ENCODE data around the gene ZDHHC11B. TPM values are rescaled to one million over a fixed set of nuclear protein-coding genes. Genes with fewer than 3 reads are reported as not detected.
"Not testable (repeated sequence)": the region's sequence is repeated elsewhere in the genome, so short reads cannot be mapped to it uniquely, and the experiment has no call there.

Gene ZDHHC11B
- total RNA-seq, 1 donor: 1.6 TPM

DNA sequence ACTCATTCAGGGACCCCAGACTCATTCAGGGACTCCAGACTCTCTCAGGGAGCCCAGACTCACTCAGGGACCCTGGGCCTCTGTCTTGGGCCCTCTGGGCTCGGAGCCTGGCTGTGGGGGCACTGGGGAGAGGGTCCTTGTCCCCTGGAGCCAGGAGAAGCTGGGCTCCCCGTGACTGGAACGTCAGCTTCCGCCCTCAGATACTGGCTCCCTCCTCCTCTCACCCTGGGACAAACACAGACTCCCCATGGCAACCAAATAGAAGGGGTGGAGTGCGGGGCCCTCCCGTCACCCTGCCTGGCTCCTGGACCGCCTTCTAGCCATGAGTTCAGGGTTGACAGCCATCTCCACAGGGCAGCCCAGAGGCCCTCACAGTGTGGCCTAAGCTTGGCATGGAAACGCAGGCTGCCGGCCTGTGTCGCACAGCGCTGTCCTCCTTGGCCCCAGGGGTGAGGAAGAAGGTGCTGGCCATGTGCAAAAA is 27.6 kb downstream of the ZDHHC11B start:
- no peak for DNase-seq (ENCODE audit: low read depth in 2 of 3, low spot score in 2 of 3)

DNA sequence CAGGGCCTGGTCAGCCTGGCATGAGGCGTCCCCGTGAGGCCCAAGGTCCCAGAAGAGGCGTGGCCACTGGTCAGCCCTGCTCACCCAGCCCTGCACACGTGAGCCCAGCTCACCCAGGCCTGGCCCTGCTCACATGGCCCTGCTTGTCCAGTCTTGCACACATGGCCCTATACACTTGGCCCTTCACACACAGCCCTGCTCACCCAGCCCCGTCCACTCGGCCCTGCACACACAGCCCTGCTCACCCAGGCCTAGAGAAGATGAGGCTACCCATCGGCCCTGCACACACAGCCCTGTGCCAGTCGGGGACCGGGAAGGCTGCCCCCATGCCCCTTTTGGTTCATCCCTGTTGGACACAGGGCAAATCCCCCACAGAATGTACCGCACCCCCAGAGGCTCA is 28.4 kb downstream of the ZDHHC11B start:
- DNase-seq (ENCODE audit: low read depth in 2 of 3, low spot score in 2 of 3): no peak

DNA sequence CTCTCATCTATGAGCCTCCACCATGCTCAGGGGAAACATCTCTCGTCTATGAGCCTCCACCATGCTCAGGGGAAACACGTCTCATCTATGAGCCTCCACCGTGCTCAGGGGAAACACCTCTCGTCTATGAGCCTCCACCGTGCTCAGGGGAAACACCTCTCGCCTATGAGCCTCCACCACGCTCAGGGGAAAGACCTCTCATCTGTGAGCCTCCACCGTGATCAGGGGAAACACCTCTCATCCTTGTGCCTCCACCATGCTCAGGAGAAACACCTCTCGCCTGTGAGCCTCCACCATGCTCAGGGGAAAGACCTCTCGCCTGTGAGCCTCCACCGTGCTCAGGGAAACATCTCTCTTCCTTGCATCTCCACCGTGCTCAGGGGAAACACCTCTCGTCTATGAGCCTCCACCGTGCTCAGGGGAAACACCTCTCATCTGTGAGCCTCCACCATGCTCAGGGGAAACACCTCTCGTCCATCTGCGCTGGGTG is 30.3 kb downstream of the ZDHHC11B start:
- DNase-seq (ENCODE audit: low read depth in 2 of 3, low spot score in 2 of 3): not testable (repeated sequence)

DNA sequence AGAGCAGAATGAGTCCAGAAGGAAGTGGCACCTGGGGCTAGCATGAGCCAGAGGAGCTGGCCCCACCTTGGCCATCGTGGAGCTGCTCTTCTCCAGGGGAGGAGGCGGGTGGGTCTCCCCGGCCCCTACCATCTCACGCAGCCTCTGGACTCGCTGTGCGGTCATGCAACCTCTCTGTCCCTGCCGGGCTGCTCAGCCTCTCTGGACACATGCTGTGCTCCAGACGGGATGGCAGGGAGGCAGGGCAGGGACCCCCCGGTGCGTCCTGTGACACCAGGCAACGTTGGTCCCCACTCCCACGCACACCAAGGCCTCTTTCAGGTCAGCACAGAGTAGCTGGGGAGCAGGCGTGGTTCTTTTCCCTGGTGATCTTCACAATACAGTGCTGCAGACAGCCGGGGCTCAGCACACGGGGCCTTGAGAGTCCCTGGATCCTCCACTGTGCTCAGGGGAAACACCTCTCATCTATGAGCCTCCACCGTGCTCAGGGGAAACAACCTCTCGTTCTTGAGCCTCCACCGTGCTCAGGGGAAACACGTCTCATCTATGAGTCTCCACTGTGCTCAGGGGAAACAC is 30.9 kb downstream of the ZDHHC11B start:
- DNase-seq (ENCODE audit: low read depth in 2 of 3, low spot score in 2 of 3): not testable (repeated sequence)

DNA sequence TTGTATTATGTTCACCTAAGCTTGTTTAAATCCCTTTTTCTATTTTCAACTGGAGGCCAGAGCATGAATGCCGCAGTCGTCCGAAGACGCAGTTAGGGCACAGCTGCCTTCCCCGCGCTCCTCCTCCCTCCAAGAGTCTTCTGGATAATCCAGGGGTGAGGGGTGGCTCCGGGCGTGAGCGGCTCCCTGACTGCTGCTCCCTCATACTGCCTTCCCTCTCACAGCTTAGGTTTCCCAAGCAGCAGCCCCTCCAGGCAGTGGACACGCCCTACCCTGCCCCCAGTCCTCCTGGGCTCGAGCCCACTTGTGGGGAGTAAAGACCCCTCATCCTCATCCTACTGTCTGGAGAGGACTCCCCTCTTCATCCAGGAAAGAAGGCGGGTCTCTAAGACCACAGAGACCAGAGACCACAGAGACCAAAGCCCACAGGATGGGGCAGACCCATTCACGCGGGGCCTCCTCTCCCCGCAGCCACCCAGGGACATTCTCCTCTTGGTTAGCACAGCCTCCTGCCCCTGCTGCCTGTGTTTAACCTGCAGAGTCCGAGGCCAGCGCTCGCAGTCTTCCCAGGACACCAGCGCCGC is 31.9 kb downstream of the ZDHHC11B start:
- DNase-seq (ENCODE audit: low read depth in 2 of 3, low spot score in 2 of 3): not testable (repeated sequence)

DNA sequence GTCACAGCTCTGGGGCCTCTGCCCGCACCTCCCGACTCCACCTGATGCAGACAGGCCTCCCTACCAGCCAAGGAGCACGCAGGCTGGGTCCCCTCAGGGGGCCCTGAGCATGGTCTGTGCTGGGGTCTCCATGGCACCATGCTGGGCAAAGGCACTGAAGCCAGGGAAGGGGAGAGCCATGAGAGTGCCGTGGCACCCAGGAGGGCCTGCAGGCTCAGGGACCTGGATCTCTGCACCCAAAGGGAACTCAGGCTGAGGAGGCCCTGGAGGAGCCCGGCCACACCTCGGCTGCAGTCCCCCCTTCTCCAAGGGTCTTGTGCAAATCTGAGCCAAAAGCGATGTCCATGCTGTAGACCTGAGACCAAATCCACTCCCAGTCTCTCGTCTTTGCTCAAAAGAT is 32.5 kb downstream of the ZDHHC11B start:
- not testable (repeated sequence) for DNase-seq (ENCODE audit: low read depth in 2 of 3, low spot score in 2 of 3)

DNA sequence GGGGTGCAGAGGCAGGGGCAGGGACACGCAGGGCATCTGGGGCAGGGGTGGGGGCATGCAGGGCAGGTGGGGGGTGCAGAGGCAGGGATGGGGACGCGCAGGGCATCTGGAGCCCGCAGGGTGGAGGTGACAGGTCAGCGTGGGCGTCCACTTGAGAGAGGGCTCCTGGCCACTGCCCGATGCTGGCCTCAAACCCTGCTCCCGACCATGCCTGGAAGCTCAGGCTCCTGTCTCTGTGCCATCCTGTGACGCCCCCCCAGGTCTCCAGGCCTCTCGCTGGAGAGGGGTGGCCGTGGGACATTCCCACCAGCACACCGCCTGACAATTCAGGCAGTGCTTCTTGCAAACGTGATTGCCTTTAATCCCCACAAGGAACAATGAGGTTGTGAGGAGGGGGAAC is 33.0 kb downstream of the ZDHHC11B start:
- no peak for DNase-seq (ENCODE audit: low read depth in 2 of 3, low spot score in 2 of 3)

DNA sequence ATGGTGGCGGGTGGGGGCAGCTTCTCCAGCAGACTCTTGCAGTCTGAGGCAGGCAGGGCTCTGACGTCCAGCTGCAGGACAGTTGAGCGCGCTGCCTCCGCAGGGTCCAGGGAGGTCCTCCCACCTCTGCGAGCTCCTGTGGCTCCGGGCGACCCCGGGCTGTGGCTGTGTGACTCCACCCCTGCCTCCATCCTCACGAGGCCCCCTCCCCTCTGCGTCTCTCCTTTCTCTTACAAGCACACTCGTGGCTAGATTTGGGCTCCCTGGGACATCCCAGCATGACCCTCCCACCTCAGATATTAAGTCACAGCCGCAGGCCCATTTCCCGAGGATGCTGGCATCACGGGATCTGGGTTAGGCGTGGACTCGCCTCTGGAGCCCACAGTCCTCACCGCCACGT is 34.3 kb downstream of the ZDHHC11B start:
- not testable (repeated sequence) for DNase-seq (ENCODE audit: low read depth in 2 of 3, low spot score in 2 of 3)

DNA sequence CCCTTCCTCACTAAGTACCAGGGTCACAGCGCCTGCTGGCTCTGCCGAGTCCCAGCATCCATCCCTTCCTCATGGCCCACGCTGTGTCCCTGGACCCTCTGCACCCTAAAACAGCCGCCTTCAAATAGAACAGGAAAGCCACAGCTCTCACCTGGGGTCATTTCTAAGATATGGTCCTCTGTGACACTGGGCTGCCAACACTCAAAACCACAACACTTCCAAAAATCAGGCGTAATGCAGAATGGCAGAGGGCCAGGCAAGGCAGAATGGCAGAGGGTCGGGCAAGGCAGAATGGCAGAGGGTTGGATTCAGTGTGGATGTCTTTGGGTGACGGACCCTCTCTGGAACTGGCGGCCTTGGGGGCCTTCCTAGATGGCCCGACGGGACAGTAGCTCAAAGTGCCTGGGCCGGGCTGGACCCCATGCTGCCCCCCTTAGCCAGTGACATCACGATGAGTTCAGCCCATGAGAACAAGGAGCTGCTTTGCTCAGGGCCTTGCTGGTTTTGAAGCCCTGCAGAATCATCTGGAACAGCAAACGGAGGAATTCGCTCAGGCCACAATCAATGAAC is 35.3 kb downstream of the ZDHHC11B start:
- DNase-seq (ENCODE audit: low read depth in 2 of 3, low spot score in 2 of 3): no peak

DNA sequence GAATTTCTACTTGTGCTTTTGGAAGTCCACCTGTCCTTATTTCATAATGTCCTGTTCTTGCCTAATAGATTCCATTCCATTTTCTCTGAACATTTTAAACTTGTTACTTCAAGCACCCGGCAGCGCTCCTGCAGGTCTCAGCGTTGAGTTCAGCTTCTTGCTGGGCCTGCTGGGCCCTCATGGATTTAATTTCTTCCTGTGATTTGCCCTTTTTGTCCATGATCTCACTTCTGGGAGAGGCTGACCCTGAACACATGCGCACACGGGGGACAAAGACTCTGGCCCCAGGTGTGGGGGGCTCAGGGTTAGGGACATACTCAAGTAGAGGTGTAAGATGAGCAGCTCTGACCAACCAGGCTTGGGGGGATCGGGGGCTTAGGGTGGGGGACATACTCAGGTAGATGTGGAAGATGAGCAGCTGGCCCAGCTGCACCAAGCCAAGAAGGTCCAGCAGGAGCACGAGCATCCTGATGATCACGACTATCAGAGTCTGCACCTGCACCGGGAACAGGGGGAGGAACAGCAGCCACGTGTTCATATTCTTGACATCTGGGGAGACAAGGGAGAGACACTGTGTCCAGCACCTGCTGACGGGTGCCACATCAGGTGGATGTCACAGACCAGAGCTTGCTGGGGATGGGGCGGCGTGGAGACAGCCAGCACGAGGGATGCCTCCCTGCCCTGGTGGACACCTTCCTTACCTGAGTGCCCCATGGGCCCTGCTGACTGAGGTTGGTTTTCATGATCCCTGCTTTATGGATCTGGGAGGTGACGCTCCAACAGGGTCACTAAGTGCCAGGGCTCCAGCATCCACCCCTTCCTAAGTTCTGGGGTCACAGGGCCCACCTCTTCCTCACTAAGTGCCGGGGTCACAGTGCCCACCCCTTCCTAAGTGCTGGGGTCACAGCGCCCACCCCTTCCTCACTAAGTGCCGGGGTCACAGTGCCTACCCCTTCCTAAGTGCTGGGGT is 36.2 kb downstream of the ZDHHC11B start:
- not testable (repeated sequence) for DNase-seq (ENCODE audit: low read depth in 2 of 3, low spot score in 2 of 3)

DNA sequence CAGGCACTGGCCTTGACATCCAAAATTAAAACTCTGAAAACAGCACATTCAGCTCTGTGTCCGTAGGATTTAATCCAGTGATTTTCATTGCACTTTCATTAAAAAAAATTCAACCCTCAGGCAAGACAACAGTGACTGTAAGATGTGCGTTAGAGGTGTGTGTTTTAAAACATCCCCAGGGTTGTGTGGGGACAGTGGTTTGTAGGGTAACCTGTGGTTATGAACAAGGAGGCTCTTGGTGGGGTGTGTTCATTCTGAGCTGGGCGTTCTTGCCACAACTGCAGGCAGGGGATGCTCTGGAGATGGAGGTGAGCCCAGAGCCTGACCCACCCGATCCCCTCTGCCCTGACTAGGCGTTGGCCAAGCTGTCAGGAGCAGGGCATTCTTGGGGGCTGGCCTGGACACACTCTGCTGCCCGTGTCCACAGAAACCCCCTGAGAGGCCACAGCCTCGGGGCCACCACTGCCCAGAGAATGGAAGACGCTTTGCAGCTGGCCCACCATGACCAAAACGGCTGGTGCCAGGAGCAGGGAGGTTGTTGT is 37.2 kb downstream of the ZDHHC11B start:
- not testable (repeated sequence) for DNase-seq (ENCODE audit: low read depth in 2 of 3, low spot score in 2 of 3)

DNA sequence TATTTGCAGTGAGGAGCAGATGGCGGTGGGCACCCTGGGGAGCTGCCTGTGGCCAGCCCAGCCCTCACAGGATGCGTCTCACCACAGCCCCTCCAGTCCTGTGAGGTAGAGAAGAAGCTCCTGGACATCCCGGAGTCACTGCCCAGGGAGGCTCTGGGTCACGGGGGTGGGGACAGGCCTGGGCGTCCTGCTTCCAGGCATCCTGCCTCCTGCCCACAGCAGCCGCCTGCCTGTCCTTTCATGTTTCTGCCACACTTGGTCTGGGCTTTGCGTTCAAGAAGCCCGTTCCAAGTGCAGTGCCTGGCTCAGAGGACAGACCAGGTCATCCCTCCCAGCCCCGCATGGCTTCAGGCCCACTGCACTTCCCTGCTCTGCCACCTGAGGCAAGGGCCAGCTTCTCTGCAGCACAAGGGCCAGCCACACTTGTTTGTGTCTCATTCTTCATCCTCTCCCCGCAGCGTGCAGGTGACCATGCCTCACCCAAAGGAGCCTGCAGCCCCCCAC is 38.2 kb downstream of the ZDHHC11B start:
- DNase-seq (ENCODE audit: low read depth in 2 of 3, low spot score in 2 of 3): no peak

DNA sequence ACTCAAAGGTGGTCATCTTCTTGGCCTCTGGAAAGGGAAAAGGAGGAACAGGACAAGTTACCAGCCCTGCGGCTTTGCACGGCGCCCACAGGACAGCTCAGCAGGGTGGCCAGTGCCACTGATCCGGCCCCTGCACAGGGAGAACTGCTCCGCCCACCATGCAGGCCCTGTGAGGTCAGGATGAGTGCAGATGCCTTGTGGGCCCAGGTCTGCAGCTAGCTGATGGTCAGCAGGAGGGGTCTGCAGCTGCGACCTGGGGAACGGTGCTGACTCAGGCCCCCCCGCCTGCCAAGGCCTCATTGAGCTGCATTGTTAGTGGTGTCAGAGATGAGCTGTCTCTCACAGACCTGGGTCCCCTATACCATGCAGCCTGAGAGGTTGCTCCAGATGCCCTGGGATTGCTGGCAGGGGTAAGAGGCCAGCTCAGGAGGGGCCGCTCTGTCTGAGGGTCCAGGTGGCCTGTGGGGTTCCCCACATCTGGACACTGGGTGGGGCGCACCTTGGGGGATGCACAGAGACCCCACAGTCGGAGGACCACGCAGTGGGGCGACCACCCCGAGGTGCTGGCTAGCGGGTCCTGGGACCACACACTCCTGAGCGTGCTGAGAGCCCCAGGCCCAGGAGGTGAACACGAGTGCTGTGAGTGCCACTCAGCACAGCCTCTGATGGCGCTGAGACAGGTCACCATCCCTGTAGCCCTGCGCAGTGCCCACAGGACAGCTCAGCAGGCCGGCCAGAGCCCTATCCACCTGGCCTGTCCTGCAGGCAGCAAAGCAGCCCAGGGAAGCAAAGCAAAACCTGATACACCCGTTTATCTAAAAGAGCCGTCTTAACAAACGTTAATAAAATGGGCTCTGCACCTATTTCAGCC is 39.0 kb downstream of the ZDHHC11B start:
- DNase-seq (ENCODE audit: low read depth in 2 of 3, low spot score in 2 of 3): not testable (repeated sequence)

DNA sequence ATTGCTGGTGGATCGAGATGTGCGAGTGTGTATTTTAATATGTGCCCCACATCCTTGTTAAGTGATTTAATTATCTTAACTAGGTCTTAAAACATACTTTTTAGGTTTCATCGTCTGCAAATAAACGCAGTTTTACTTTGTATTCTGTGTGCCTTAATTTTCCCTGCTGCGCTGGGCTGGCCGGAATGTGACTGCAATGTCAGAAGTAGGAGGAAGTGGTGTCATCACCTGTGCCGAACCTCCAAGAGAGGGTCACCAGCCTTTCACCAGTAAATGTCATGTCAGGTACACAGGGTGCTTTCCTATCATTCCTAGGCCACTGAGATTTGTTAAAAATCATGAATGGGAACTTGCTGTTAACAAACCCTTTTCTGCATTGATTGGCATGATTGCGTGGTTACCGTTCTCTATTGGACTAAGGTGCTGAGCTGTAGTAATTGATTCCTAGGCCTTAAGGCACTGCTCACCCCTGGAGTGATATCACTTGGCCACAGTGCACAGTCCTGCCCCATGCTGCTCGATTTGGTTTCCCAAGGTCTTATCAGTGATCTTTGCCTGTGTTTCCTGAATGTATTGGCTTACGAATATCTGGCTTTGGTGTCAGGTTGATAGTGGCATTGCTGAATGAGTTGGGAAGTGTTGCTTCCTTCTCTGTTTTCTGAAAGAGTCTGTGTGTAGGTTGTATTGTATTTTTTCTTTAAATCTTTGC is 40.7 kb downstream of the ZDHHC11B start:
- DNase-seq (ENCODE audit: low read depth in 2 of 3, low spot score in 2 of 3): not testable (repeated sequence)

DNA sequence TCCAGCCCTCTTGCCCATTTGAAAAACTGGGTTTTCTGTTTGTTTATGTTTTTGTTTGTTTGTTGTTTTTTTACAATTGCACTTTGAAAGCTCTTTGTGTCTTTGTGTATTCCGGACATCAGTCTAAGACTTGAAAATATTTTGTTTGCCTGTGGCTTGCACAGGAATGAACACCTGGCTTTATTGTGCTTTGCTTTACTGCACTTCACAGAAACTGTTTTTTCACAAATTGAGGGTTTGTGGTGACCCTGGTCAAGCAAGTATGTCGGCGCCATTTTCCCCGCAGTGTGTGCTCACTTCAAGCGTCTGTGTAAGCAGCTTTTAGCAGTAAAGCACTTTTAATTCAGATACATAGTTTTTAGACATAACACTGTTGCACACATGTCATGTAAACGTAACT is 42.3 kb downstream of the ZDHHC11B start:
- not testable (repeated sequence) for DNase-seq (ENCODE audit: low read depth in 2 of 3, low spot score in 2 of 3)

DNA sequence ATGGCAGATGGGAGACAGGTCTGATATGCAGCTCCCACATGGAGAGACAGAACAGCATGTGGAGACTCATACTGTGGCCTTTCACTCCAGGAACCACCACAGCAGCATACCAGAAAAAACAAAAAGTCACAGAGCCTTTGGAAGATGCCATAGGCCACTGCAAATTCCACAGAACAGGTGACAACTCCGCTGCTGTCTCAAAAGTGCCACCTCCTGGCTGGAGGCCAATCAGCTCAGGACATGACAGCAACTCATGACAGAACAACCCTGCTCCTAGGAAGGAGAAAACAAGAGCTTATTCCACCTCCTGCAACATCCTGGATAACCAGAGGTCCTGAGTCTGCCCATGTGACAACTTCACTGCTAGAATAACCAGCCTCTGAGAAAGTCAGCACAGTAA is 50.4 kb downstream of the ZDHHC11B start:
- DNase-seq (ENCODE audit: low read depth in 2 of 3, low spot score in 2 of 3): not testable (repeated sequence)

DNA sequence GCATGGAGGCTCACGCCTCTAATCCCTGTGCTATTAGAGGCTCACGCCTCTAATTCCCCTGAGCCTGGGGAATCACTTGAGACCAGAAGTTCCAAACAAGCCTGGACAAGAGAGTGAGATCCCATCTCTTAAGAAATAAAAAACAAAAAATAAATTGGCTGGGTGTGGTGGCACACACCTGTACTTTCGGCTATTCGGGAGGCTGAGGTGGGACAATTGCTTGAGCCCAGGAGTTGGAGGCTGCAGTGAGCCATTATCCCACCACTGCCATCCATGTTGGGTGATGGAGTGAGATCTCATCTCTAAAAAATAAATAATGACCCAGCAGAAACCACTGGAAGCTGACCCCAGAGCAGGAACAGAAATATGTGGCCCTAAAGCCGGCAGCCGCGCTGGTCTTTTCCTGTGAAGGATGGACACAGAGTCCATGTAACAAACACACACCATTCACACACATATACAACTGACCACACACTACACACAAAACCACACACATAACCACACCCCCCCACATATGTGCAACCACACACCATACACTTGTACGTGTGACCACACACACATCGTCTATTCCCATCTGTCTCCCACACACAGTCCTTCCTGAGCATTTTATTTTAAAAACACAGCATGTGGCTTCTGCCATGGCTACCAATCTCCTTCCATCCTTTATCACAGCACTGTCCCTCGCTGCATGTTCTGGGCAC is 51.6 kb downstream of the ZDHHC11B start:
- not testable (repeated sequence) for DNase-seq (ENCODE audit: low read depth in 2 of 3, low spot score in 2 of 3)

DNA sequence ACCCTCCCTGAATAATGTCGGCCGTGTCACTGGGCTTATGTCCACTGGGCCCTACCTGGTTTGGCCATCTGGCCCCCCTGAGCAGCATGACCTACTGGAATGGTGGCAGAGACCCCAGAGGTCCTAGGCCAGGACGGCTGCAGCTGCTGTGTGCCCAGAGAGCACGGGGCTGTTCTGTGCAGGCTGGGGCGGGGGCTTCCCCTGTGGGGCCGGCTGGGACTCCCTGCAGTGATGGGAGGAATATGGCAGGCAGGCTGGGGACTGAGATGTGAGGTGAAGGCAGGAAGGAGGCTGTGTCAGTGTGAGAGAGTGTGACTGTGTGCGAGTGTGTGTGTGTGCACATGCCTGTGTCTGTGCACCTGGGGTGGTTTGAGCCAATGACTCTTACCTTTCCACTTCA is 55.3 kb downstream of the ZDHHC11B start:
- DNase-seq (ENCODE audit: low read depth in 2 of 3, low spot score in 2 of 3): not testable (repeated sequence)

All from hematopoietic multipotent progenitor cell (in vitro differentiated cells).